Panc1 (cell line): ENCODE measurements around the gene PRDM5. TPM values are rescaled to one million over a fixed set of nuclear protein-coding genes. Genes with fewer than 3 reads are reported as not detected.

Experiments used
- ATAC-seq: fragments of 200-7000 bp; cut with Tn5 transposase; 2 replicates; pipeline ENCODE4 v1.9.1; 2020; ENCODE audit warnings: mild to moderate bottlenecking, moderate library complexity
- BruUV-seq: library from RNA; stranded (reverse); fragments of 400-500 nt; replicated peaks from 2 replicates; lab custom pipeline; 2021; lab: Mats Ljungman, UMichigan
- CTCF ChIA-PET: fragments of 300-600 bp; sonication (Branson Sonifier 250); formaldehyde crosslinking; loops from one replicate; lab custom pipeline; 2022; ENCODE audit warnings: antibody characterized with exemption; lab: Charles Lee
- POLR2A ChIA-PET: fragments of 300-600 bp; sonication (Branson Sonifier 250); formaldehyde crosslinking; loops from one replicate; lab custom pipeline; 2022; ENCODE audit warnings: antibody characterized with exemption; lab: Charles Lee
- DNase-seq: peaks from one replicate; pipeline ENCODE4 v3.0.0-alpha.2; 2010; ENCODE audit warnings: low read depth, low spot score
- H3K27ac ChIP-seq: 2 replicates; pipeline ENCODE4 v1.5.1; 2011; ENCODE audit warnings: mild to moderate bottlenecking, low read length, inconsistent platforms
- H3K27me3 ChIP-seq: fragments of 200-500 bp; sonication (Bioruptor generic); 2 replicates; pipeline ENCODE4 v1.6.0; 2014; ENCODE audit warnings: low read length, inconsistent platforms; ENCODE audit not compliant: control insufficient read depth, insufficient read depth
- H3K36me3 ChIP-seq: fragments of 200-500 bp; sonication (Bioruptor generic); 2 replicates; pipeline ENCODE4 v1.5.1; 2014; ENCODE audit warnings: inconsistent platforms, mild to moderate bottlenecking, low read length, moderate library complexity; ENCODE audit not compliant: control insufficient read depth, insufficient read depth
- H3K4me1 ChIP-seq: 2 replicates; pipeline ENCODE4 v1.5.1; 2011; ENCODE audit warnings: inconsistent platforms, mild to moderate bottlenecking, low read length, moderate library complexity; ENCODE audit not compliant: control insufficient read depth, insufficient read depth
- H3K4me3 ChIP-seq, 2 experiments: 2 replicates each; pipeline ENCODE4 v1.5.1; 2011 to 2012; ENCODE audit warnings: low read depth in 2 of 2, low read length in 2 of 2, mild to moderate bottlenecking in 2 of 2, inconsistent platforms in 1 of 2, moderate library complexity in 1 of 2
- H3K9me3 ChIP-seq: fragments of 200-500 bp; sonication (Bioruptor generic); 2 replicates; pipeline ENCODE4 v1.5.1; 2014; ENCODE audit warnings: low read depth, mild to moderate bottlenecking, inconsistent platforms, low read length, moderate library complexity; ENCODE audit not compliant: control insufficient read depth, insufficient read depth
- CTCF ChIP-seq: fragments of 450-650 bp; IDR thresholded peaks from 2 replicates; pipeline ENCODE4 v1.5.1; 2017; ENCODE audit warnings: mild to moderate bottlenecking
- POLR2AphosphoS5 ChIP-seq: IDR thresholded peaks from 2 replicates; pipeline ENCODE4 v1.6.1; 2012; ENCODE audit warnings: mild to moderate bottlenecking, low read depth, low read length, moderate library complexity
- SIN3A ChIP-seq: IDR thresholded peaks from 2 replicates; pipeline ENCODE4 v1.6.1; 2012; ENCODE audit warnings: low read depth, mild to moderate bottlenecking, low read length, moderate library complexity, borderline replicate concordance; ENCODE audit not compliant: insufficient read depth
- TCF7L2 ChIP-seq: IDR thresholded peaks from 2 replicates; pipeline ENCODE4 v1.6.1; 2011; ENCODE audit warnings: mild to moderate bottlenecking, low read depth, low read length, inconsistent platforms
- in situ Hi-C: cut with HindIII; loops from 2 replicates; pipeline ENCODE4 v1.10.0; 2016; ENCODE audit warnings: low sequenced_read_pairs, low pct_unique_long_range_greater_than_20kb
- intact Hi-C: fragments of 100-400 bp; cut with micrococcal nuclease; formaldehyde crosslinking; loops from one replicate; pipeline ENCODE4 v1.10.0; 2022; ENCODE audit not compliant: unreplicated experiment
- total RNA-seq: library from RNA; stranded (reverse); gene quantifications from one replicate; pipeline ENCODE4 v1.2.1, GENCODE V29; 2021; ENCODE audit not compliant: unreplicated experiment
- TF ChIP-seq, protein P1 (sequence below), 2 experiments: IDR thresholded peaks; 2 replicates each; pipeline ENCODE4 v1.6.1; 2011 to 2012; ENCODE audit warnings: low read depth in 2 of 2, control low read depth in 1 of 2, low read length in 1 of 2, mild to moderate bottlenecking in 1 of 2, moderate library complexity in 1 of 2; ENCODE audit not compliant: insufficient read depth in 1 of 2

The PRDM5 gene
- total RNA-seq, 1 experiment from 2014 or later = 8.4 TPM

GRCh38 chr4:120965938-120966337, 43.4 kb upstream of the PRDM5 start:
- in situ Hi-C loops (no loop called here), intact Hi-C loops (no loop called here)
- ChIA-PET CTCF (no interaction called here), POLR2A (no interaction called here)
- no peak overlapping the region for H3K27ac ChIP-seq
- H3K4me3 ChIP-seq = no peak overlapping the region
- no peaks in the 10 kb centered on the region for H3K4me1 ChIP-seq
- no TSS peak for BruUV-seq
- ATAC-seq (no peak), DNase-seq (no peak)
- no peaks in the 10 kb centered on the region for H3K27me3 ChIP-seq
- TF ChIP-seq CTCF = no peak
- TF ChIP-seq POLR2AphosphoS5 = no peak
- no peak for TF ChIP-seq SIN3A
- TF ChIP-seq, protein P1, sequence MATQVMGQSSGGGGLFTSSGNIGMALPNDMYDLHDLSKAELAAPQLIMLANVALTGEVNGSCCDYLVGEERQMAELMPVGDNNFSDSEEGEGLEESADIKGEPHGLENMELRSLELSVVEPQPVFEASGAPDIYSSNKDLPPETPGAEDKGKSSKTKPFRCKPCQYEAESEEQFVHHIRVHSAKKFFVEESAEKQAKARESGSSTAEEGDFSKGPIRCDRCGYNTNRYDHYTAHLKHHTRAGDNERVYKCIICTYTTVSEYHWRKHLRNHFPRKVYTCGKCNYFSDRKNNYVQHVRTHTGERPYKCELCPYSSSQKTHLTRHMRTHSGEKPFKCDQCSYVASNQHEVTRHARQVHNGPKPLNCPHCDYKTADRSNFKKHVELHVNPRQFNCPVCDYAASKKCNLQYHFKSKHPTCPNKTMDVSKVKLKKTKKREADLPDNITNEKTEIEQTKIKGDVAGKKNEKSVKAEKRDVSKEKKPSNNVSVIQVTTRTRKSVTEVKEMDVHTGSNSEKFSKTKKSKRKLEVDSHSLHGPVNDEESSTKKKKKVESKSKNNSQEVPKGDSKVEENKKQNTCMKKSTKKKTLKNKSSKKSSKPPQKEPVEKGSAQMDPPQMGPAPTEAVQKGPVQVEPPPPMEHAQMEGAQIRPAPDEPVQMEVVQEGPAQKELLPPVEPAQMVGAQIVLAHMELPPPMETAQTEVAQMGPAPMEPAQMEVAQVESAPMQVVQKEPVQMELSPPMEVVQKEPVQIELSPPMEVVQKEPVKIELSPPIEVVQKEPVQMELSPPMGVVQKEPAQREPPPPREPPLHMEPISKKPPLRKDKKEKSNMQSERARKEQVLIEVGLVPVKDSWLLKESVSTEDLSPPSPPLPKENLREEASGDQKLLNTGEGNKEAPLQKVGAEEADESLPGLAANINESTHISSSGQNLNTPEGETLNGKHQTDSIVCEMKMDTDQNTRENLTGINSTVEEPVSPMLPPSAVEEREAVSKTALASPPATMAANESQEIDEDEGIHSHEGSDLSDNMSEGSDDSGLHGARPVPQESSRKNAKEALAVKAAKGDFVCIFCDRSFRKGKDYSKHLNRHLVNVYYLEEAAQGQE (IDR thresholded peaks at IDR 0.05; ENCODE audit: insufficient read depth in 1 of 2, low read depth in 2 of 2, low read length in 1 of 2) = no peak
- no peak for TF ChIP-seq TCF7L2
- no peaks in the 10 kb centered on the region for H3K9me3 ChIP-seq
- H3K36me3 ChIP-seq = no peaks in the 10 kb centered on the region

DNA sequence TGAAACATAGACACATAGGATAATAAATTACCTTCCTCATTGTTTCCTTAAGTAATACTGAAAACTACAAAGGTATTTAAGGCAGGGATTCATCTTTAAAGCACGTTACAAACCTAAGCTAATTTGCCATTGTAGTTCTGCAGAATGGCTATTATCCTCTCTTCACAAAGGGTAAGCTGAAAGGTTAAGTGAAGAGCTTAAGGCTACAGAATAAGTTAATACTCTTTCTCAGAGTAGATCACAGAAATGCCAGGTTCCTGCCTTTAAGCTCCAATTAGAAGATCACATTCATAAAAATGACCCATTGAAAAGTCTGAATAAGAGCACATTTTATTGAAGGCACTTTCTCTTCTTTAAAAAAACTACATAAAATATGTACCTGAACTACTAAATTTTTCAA, 42.1 kb upstream of the PRDM5 start:
- in situ Hi-C loops = no loop called here
- ATAC-seq (no peak), DNase-seq (no peak)
- no peak overlapping the region for H3K27ac ChIP-seq
- H3K9me3 ChIP-seq = no peaks in the 10 kb centered on the region
- H3K4me3 ChIP-seq = no peak overlapping the region
- POLR2A ChIA-PET = no interaction called here
- no peaks in the 10 kb centered on the region for H3K27me3 ChIP-seq
- BruUV-seq = no TSS peak
- CTCF ChIA-PET = no interaction called here
- intact Hi-C loops = no loop called here
- no peaks in the 10 kb centered on the region for H3K36me3 ChIP-seq
- TF ChIP-seq SIN3A = no peak
- TF ChIP-seq POLR2AphosphoS5 = no peak
- TF ChIP-seq, protein P1 (IDR thresholded peaks at IDR 0.05; ENCODE audit: insufficient read depth in 1 of 2, low read depth in 2 of 2, low read length in 1 of 2) = no peak
- no peak for TF ChIP-seq TCF7L2
- TF ChIP-seq CTCF = no peak
- H3K4me1 ChIP-seq = no peaks in the 10 kb centered on the region
